ENCODE results near the gene ADK. TPM values are rescaled to one million over a fixed set of nuclear protein-coding genes. Genes with fewer than 3 reads are reported as not detected.
A peak's percentile ranks its signal among the peaks of the same experiment; 100 is the strongest.

The ADK gene
- total RNA-seq, 6 experiments from 2014 or later: 54.2 to 92.5 (median 63.5) TPM

GRCh38 chr10:74107391-74107790 lies 43.6 kb upstream of the ADK start:
- ATAC-seq: no peak
- H3K4me1 ChIP-seq: no peaks in the 10 kb centered on the region
- no peak for DNase-seq
- H3K9me3 ChIP-seq: no peaks in the 10 kb centered on the region
- H3K27me3 ChIP-seq: no peaks in the 10 kb centered on the region
- 92% methylated on average over 4 of the region's 4 CpGs for WGBS (ENCODE audit: insufficient coverage, low coverage, low lambda C conversion rate, missing lambda C conversion rate)
- intact Hi-C loops (cut with DNase I): no loop called here
- H3K4me3 ChIP-seq: no peak overlapping the region
- H3K36me3 ChIP-seq: peaks cover 0 to 62% (median 23%) of the 10 kb centered on the region in 4 donors
- H3K27ac ChIP-seq: no peak overlapping the region
- TF ChIP-seq POLR2A (IDR thresholded peaks at IDR 0.05): no peak
- no peak for TF ChIP-seq CTCF (IDR thresholded peaks at IDR 0.05)

GRCh38 chr10:74109452-74109851 lies 41.6 kb upstream of the ADK start:
- Histone ChIP-seq H3K36me3 (peaks cover 0 to 70% (median 22%) of the 10 kb centered on the region in 4 donors), H3K4me3 (no peak overlapping the region), H3K27me3 (no peaks in the 10 kb centered on the region), H3K27ac (no peak overlapping the region), H3K4me1 (no peaks in the 10 kb centered on the region), H3K9me3 (no peaks in the 10 kb centered on the region)
- ATAC-seq (no peak), DNase-seq (no peak)
- TF ChIP-seq POLR2A (IDR thresholded peaks at IDR 0.05) (no peak), CTCF (IDR thresholded peaks at IDR 0.05) (no peak)
- intact Hi-C loops (cut with DNase I): no loop called here

- no peak for TF ChIP-seq CTCF (IDR thresholded peaks at IDR 0.05)
- TF ChIP-seq POLR2A (IDR thresholded peaks at IDR 0.05): no peak
- no peak for DNase-seq
- H3K4me1 ChIP-seq: no peaks in the 10 kb centered on the region
- H3K9me3 ChIP-seq: no peaks in the 10 kb centered on the region
- intact Hi-C loops (cut with DNase I): no loop called here
- no CpG with 5 or more reads among the region's 1 CpG for WGBS (ENCODE audit: insufficient coverage, low coverage, low lambda C conversion rate, missing lambda C conversion rate)
- H3K36me3 ChIP-seq: peaks cover 0 to 70% (median 24%) of the 10 kb centered on the region in 4 donors
- H3K4me3 ChIP-seq: no peak overlapping the region
- ATAC-seq: no peak
- H3K27ac ChIP-seq: no peak overlapping the region
- H3K27me3 ChIP-seq: no peaks in the 10 kb centered on the region
Observed at GRCh38 chr10:74110120-74110519, 40.9 kb upstream of the ADK start.

GRCh38 chr10:74111799-74112198 lies 39.2 kb upstream of the ADK start:
- no peak overlapping the region for H3K27ac ChIP-seq
- 87% methylated on average over 3 of the region's 14 CpGs for WGBS (ENCODE audit: insufficient coverage, low coverage, low lambda C conversion rate, missing lambda C conversion rate)
- TF ChIP-seq POLR2A (IDR thresholded peaks at IDR 0.05): no peak
- intact Hi-C loops (cut with DNase I): no loop called here
- ATAC-seq (no peak), DNase-seq (no peak)
- H3K4me1 ChIP-seq: no peaks in the 10 kb centered on the region
- no peak overlapping the region for H3K4me3 ChIP-seq
- no peaks in the 10 kb centered on the region for H3K9me3 ChIP-seq
- H3K27me3 ChIP-seq: no peaks in the 10 kb centered on the region
- H3K36me3 ChIP-seq: peaks cover 0 to 66% (median 23%) of the 10 kb centered on the region in 4 donors

GRCh38 chr10:74113546-74113945 lies 37.5 kb upstream of the ADK start:
- ATAC-seq (peak in 2 of 4 donors; percentile 19 to 52), DNase-seq (no peak)
- Histone ChIP-seq H3K9me3 (no peaks in the 10 kb centered on the region), H3K27ac (no peak overlapping the region), H3K4me1 (no peaks in the 10 kb centered on the region), H3K4me3 (no peak overlapping the region), H3K36me3 (peaks cover 0 to 62% (median 27%) of the 10 kb centered on the region in 4 donors), H3K27me3 (no peaks in the 10 kb centered on the region)
- TF ChIP-seq POLR2A (IDR thresholded peaks at IDR 0.05) (no peak), CTCF (IDR thresholded peaks at IDR 0.05) (no peak)
- intact Hi-C loops (cut with DNase I): no loop called here
- 82% methylated on average over 1 of the region's 1 CpG for WGBS (ENCODE audit: insufficient coverage, low coverage, low lambda C conversion rate, missing lambda C conversion rate)

Data from right lobe of liver (tissue), 6 donors.